ENCODE measurements around the gene RABGAP1L. TPM values are rescaled to one million over a fixed set of nuclear protein-coding genes. Genes with fewer than 3 reads are reported as not detected.
"Not testable (repeated sequence)": the region's sequence is repeated elsewhere in the genome, so short reads cannot be mapped to it uniquely, and the experiment has no call there.

RABGAP1L gene
- total RNA-seq, 6 donors from 2014 or later = 41.3 to 229 (median 85.3) TPM

GRCh38 chr1:174892016-174892415 is 732.7 kb downstream of the RABGAP1L start:
- WGBS, 2 donors = 95 to 100% methylated on average over 15 of the region's 15 CpGs
- ATAC-seq (ENCODE audit: low FRiP score in 2 of 2) (no peak), DNase-seq (peak in 1 of 2 donors; percentile 77)
- Histone ChIP-seq H3K4me1 (peaks cover 0 to 10% (median 4%) of the 10 kb centered on the region in 4 donors), H3K9me3 (no peaks in the 10 kb centered on the region), H3K36me3 (peaks cover 0 to 2% (median 0%) of the 10 kb centered on the region in 4 donors), H3K27me3 (no peaks in the 10 kb centered on the region), H3K27ac (no peak overlapping the region), H3K4me3 (no peak overlapping the region)
- TF ChIP-seq POLR2A (IDR thresholded peaks at IDR 0.05) (no peak), EP300 (IDR thresholded peaks at IDR 0.05) (no peak), POLR2AphosphoS5 (IDR thresholded peaks at IDR 0.05) (no peak), CTCF (IDR thresholded peaks at IDR 0.05) (no peak)

- ATAC-seq (ENCODE audit: low FRiP score in 2 of 2) (no peak), DNase-seq (no peak)
- Histone ChIP-seq H3K4me3 (peak overlapping the region in 1 of 4 donors; percentile 12), H3K27ac (peak overlapping the region in 1 of 4 donors; percentile 39), H3K9me3 (no peaks in the 10 kb centered on the region), H3K36me3 (peaks cover 0 to 2% (median 0%) of the 10 kb centered on the region in 4 donors), H3K27me3 (no peaks in the 10 kb centered on the region), H3K4me1 (peaks cover 0 to 10% (median 3%) of the 10 kb centered on the region in 4 donors)
- no peak for TF ChIP-seq POLR2AphosphoS5 (IDR thresholded peaks at IDR 0.05)
- TF ChIP-seq CTCF (IDR thresholded peaks at IDR 0.05) = no peak
- TF ChIP-seq POLR2A (IDR thresholded peaks at IDR 0.05) = no peak
- no peak for TF ChIP-seq EP300 (IDR thresholded peaks at IDR 0.05)
- WGBS, 2 donors = 58 to 68% methylated on average over 2 of the region's 2 CpGs
These were observed 734.9 kb downstream of the RABGAP1L start for GRCh38 chr1:174894117-174894762.

GRCh38 chr1:174895610-174896009 is 736.3 kb downstream of the RABGAP1L start:
- WGBS, 2 donors = 89 to 100% methylated on average over 1 of the region's 1 CpG

GRCh38 chr1:174898102-174898797 is 738.9 kb downstream of the RABGAP1L start:
- H3K27ac ChIP-seq = no peak overlapping the region
- no peak for ATAC-seq (ENCODE audit: low FRiP score in 2 of 2)
- TF ChIP-seq CTCF (IDR thresholded peaks at IDR 0.05) (no peak), EP300 (IDR thresholded peaks at IDR 0.05) (no peak), POLR2A (IDR thresholded peaks at IDR 0.05) (no peak), POLR2AphosphoS5 (IDR thresholded peaks at IDR 0.05) (no peak)
- H3K4me1 ChIP-seq = peaks cover 0 to 18% (median 7%) of the 10 kb centered on the region in 4 donors
- no peak overlapping the region for H3K4me3 ChIP-seq
- no peak for DNase-seq
- WGBS, 2 donors = 64 to 80% methylated on average over 3 of the region's 3 CpGs
- H3K27me3 ChIP-seq = no peaks in the 10 kb centered on the region
- no peaks in the 10 kb centered on the region for H3K36me3 ChIP-seq
- no peaks in the 10 kb centered on the region for H3K9me3 ChIP-seq

More at GRCh38 chr1:174895610-174896009, 736.3 kb downstream of the RABGAP1L start:
- H3K4me1 ChIP-seq = peaks cover 0 to 17% (median 7%) of the 10 kb centered on the region in 4 donors
- not testable (repeated sequence) for ATAC-seq (ENCODE audit: low FRiP score in 2 of 2); H3K27ac ChIP-seq; H3K9me3 ChIP-seq; DNase-seq; H3K27me3 ChIP-seq; H3K36me3 ChIP-seq; H3K4me3 ChIP-seq

GRCh38 chr1:174900317-174900716 is 741.0 kb downstream of the RABGAP1L start:
- no peaks in the 10 kb centered on the region for H3K36me3 ChIP-seq
- no peak for DNase-seq
- WGBS, 2 donors = 75 to 85% methylated on average over 3 of the region's 3 CpGs
- H3K4me1 ChIP-seq = peaks cover 0 to 8% (median 3%) of the 10 kb centered on the region in 4 donors
- TF ChIP-seq POLR2A (IDR thresholded peaks at IDR 0.05) (no peak), POLR2AphosphoS5 (IDR thresholded peaks at IDR 0.05) (no peak), CTCF (IDR thresholded peaks at IDR 0.05) (no peak), EP300 (IDR thresholded peaks at IDR 0.05) (no peak)
- H3K4me3 ChIP-seq = no peak overlapping the region
- H3K9me3 ChIP-seq = no peaks in the 10 kb centered on the region
- H3K27ac ChIP-seq = no peak overlapping the region
- no peaks in the 10 kb centered on the region for H3K27me3 ChIP-seq
- ATAC-seq (ENCODE audit: low FRiP score in 2 of 2) = peak in 1 of 2 donors; percentile 53
